ENCODE measurements around the gene CEP97. TPM values are rescaled to one million over a fixed set of nuclear protein-coding genes. Genes with fewer than 3 reads are reported as not detected.

Gene CEP97
- total and polyA plus RNA-seq, 2 experiments from 2014 or later, result 4.1 to 9.0 TPM

DNA sequence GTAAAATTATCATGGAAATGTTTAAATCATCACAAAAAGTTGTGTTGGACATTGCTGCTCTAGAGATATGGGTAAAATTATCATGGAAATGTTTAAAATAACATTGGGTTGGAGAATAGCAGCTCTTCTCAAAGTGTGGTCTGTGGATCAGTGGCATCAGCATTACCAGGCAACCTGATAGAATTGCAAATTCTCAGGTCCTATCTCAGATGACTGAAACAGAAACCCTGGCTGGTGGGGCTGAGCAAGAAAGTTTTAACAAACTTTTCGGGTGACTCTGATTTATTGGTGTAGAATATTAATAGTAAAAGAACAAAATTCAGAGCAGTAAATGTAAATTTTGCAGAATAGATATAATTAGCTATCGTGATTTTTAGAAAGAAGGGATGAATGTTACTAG, 83.5 kb downstream of the CEP97 start:
- DNase-seq (ENCODE audit: low spot score), result no peak
- Histone ChIP-seq H3K4me3 (no peak overlapping the region), H2AFZ (no peak overlapping the region), H4K20me1 (ENCODE audit: insufficient read depth, poor library complexity, severe bottlenecking) (no peaks in the 10 kb centered on the region), H3K27me3 (no peaks in the 10 kb centered on the region), H3K4me1 (ENCODE audit: insufficient read depth) (peaks cover 10% of the 10 kb centered on the region), H3K9me2 (replicated peaks; ENCODE audit: insufficient read depth) (no peaks in the 10 kb centered on the region), H3K4me2 (no peak overlapping the region), H3K79me2 (no peaks in the 10 kb centered on the region), H3K9me3 (ENCODE audit: low read depth) (no peaks in the 10 kb centered on the region), H3K36me3 (replicated peaks; ENCODE audit: insufficient read depth, low read depth) (no peaks in the 10 kb centered on the region), H3K27ac (no peak overlapping the region)
- 90% methylated on average over 2 of the region's 2 CpGs for WGBS (ENCODE audit: low lambda C conversion rate, missing lambda C conversion rate)
- TF ChIP-seq, protein P1, sequence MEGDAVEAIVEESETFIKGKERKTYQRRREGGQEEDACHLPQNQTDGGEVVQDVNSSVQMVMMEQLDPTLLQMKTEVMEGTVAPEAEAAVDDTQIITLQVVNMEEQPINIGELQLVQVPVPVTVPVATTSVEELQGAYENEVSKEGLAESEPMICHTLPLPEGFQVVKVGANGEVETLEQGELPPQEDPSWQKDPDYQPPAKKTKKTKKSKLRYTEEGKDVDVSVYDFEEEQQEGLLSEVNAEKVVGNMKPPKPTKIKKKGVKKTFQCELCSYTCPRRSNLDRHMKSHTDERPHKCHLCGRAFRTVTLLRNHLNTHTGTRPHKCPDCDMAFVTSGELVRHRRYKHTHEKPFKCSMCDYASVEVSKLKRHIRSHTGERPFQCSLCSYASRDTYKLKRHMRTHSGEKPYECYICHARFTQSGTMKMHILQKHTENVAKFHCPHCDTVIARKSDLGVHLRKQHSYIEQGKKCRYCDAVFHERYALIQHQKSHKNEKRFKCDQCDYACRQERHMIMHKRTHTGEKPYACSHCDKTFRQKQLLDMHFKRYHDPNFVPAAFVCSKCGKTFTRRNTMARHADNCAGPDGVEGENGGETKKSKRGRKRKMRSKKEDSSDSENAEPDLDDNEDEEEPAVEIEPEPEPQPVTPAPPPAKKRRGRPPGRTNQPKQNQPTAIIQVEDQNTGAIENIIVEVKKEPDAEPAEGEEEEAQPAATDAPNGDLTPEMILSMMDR (IDR thresholded peaks at IDR 0.05; ENCODE audit: poor library complexity), result no peak
- TF ChIP-seq EZH2 (IDR thresholded peaks at IDR 0.05; ENCODE audit: borderline replicate concordance) (no peak), EZH2phosphoT487 (IDR thresholded peaks at IDR 0.05; ENCODE audit: low read depth, severe bottlenecking, unreplicated experiment) (no peak)

DNA sequence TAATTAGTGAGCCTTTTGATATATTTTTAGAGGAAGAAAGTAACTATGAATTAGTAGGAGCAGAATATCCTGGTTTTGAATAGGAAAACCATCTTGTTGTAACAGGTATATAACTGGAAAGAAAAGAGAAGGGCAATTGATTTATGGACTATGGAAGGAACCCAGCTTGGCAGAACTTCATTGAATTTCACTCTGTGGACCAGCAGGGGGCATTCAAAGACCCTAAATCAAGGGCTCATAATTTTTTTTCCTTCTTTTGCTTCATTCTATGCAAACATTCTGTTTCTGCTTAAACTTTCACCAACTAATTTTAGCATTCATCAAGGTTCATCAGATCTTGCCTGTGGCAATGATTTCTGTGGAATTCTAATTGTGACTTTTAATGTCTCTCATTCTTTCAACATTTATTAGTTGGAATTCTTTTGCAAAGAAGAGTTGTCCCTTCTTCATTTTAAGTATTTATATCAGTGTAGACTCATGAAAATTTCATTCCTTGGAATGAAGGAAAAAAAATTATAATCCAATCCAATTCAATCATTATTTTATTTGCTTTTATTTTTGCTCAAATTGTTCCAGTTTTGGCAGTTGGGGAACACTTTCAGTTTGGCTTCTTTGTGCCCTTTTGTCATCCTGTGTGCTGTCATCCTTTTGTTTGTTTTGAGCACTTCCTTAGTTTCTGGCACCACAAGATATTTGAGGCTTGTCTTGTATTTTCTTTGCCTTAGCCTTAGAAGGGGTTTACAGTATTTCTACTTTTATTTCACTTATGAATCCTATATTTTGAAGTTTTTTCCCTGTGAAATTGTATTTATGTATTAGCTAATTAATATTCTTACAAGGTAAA, 85.0 kb downstream of the CEP97 start:
- no peak overlapping the region for H3K4me2 ChIP-seq
- peaks cover 16% of the 10 kb centered on the region for H3K4me1 ChIP-seq (ENCODE audit: insufficient read depth)
- DNase-seq (ENCODE audit: low spot score), result peak; percentile 67
- no peaks in the 10 kb centered on the region for H3K9me2 ChIP-seq (replicated peaks; ENCODE audit: insufficient read depth)
- H3K36me3 ChIP-seq (replicated peaks; ENCODE audit: insufficient read depth, low read depth), result no peaks in the 10 kb centered on the region
- TF ChIP-seq EZH2phosphoT487 (IDR thresholded peaks at IDR 0.05; ENCODE audit: low read depth, severe bottlenecking, unreplicated experiment), result no peak
- no peak for TF ChIP-seq EZH2 (IDR thresholded peaks at IDR 0.05; ENCODE audit: borderline replicate concordance)
- TF ChIP-seq, protein P1 (IDR thresholded peaks at IDR 0.05; ENCODE audit: poor library complexity), result peak; percentile 64
- H2AFZ ChIP-seq, result no peak overlapping the region
- no peaks in the 10 kb centered on the region for H3K27me3 ChIP-seq
- H3K9me3 ChIP-seq (ENCODE audit: low read depth), result no peaks in the 10 kb centered on the region
- H3K4me3 ChIP-seq, result no peak overlapping the region
- H4K20me1 ChIP-seq (ENCODE audit: insufficient read depth, poor library complexity, severe bottlenecking), result no peaks in the 10 kb centered on the region
- H3K27ac ChIP-seq, result no peak overlapping the region
- peaks cover 2% of the 10 kb centered on the region for H3K79me2 ChIP-seq

DNA sequence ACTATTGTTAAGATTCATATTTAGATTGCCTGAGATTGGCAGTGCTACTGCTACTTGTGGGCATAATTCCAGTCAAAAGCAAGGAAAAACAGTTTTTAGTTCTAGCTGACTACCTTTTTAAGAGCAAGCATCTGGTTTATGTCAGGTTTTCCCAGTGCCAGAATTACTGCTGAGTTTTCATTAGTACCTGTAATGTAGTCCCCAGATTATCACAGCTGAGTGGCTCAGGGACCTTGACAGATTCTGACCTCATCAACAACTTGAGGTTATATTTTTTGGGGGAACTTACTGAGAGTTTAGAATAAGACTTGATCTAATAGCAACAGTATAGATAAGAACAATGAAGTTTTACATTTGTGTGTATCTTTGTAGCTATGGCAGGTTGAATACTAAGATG, 85.6 kb downstream of the CEP97 start:
- H3K27ac ChIP-seq, result no peak overlapping the region
- H3K4me3 ChIP-seq, result no peak overlapping the region
- DNase-seq (ENCODE audit: low spot score), result no peak
- no peak for TF ChIP-seq EZH2 (IDR thresholded peaks at IDR 0.05; ENCODE audit: borderline replicate concordance)
- TF ChIP-seq, protein P1 (IDR thresholded peaks at IDR 0.05; ENCODE audit: poor library complexity), result no peak
- peaks cover 17% of the 10 kb centered on the region for H3K4me1 ChIP-seq (ENCODE audit: insufficient read depth)
- H3K79me2 ChIP-seq, result peaks cover 2% of the 10 kb centered on the region
- H3K9me3 ChIP-seq (ENCODE audit: low read depth), result no peaks in the 10 kb centered on the region
- H3K9me2 ChIP-seq (replicated peaks; ENCODE audit: insufficient read depth), result no peaks in the 10 kb centered on the region
- no peaks in the 10 kb centered on the region for H3K36me3 ChIP-seq (replicated peaks; ENCODE audit: insufficient read depth, low read depth)
- H2AFZ ChIP-seq, result no peak overlapping the region
- H3K27me3 ChIP-seq, result no peaks in the 10 kb centered on the region
- H4K20me1 ChIP-seq (ENCODE audit: insufficient read depth, poor library complexity, severe bottlenecking), result no peaks in the 10 kb centered on the region
- H3K4me2 ChIP-seq, result no peak overlapping the region

Data from hepatocyte (in vitro differentiated cells).